Neuronal stem cell (in vitro differentiated cells): Measurements from ENCODE around the gene DIABLO.
A peak's percentile ranks its signal among the peaks of the same experiment; 100 is the strongest.

Source experiments
- DNase-seq: peaks from one replicate; pipeline ENCODE4 v3.0.0-alpha.2; 2013; ENCODE audit warnings: low spot score
- H2AFZ ChIP-seq: one replicate; pipeline ENCODE4 v1.6.1; 2013; ENCODE audit warnings: mild to moderate bottlenecking, low read length, inconsistent platforms
- H2AK5ac ChIP-seq: 2 replicates; pipeline ENCODE4 v1.6.1; 2013; ENCODE audit warnings: low read depth, mild to moderate bottlenecking, inconsistent platforms, low read length, moderate library complexity, mixed read lengths
- H2BK120ac ChIP-seq: 2 replicates; pipeline ENCODE4 v1.6.1; 2013; ENCODE audit warnings: low read depth, mild to moderate bottlenecking, inconsistent platforms, low read length, moderate library complexity, mixed read lengths
- H2BK12ac ChIP-seq: one replicate; pipeline ENCODE4 v1.6.1; 2013; ENCODE audit warnings: low read length, inconsistent platforms
- H2BK15ac ChIP-seq: 2 replicates; pipeline ENCODE4 v1.6.1; 2013; ENCODE audit warnings: mild to moderate bottlenecking, low read length, inconsistent platforms, mixed read lengths
- H2BK5ac ChIP-seq: one replicate; pipeline ENCODE4 v1.6.1; 2013; ENCODE audit warnings: inconsistent platforms, mild to moderate bottlenecking, low read length, moderate library complexity
- H3K14ac ChIP-seq: one replicate; pipeline ENCODE4 v1.6.1; 2013; ENCODE audit warnings: low read length, inconsistent platforms
- H3K18ac ChIP-seq: 2 replicates; pipeline ENCODE4 v1.6.1; 2013; ENCODE audit warnings: low read length, inconsistent platforms
- H3K23ac ChIP-seq: 2 replicates; pipeline ENCODE4 v1.6.1; 2013; ENCODE audit warnings: low read depth, mild to moderate bottlenecking, mixed read lengths, low read length, inconsistent platforms; ENCODE audit not compliant: poor library complexity
- H3K27ac ChIP-seq: replicated peaks from 3 replicates; pipeline ENCODE4 v1.5.1; 2013; ENCODE audit warnings: low read length, inconsistent platforms
- H3K27me3 ChIP-seq, 3 experiments: 2 replicates each; pipeline ENCODE4 v1.6.1; 2013; ENCODE audit warnings: low read length in 3 of 3, mild to moderate bottlenecking in 2 of 3, inconsistent platforms in 1 of 3, low read depth in 1 of 3, mixed read lengths in 1 of 3, moderate library complexity in 1 of 3; ENCODE audit not compliant: control insufficient read depth in 3 of 3, insufficient read depth in 3 of 3
- H3K36me3 ChIP-seq, 2 donors: replicated peaks in 1 of 2; 2 replicates each; pipeline ENCODE4 v1.6.1; 2013; ENCODE audit warnings: low read length in 2 of 2; ENCODE audit not compliant: control insufficient read depth in 2 of 2, insufficient read depth in 2 of 2
- H3K4ac ChIP-seq: 2 replicates; pipeline ENCODE4 v1.6.1; 2013; ENCODE audit warnings: inconsistent platforms, mild to moderate bottlenecking, low read length, moderate library complexity
- H3K4me1 ChIP-seq, 2 donors: 1 replicate in 1 of 2; 2 replicates in 1 of 2; pipeline ENCODE4 v1.6.1; 2013; ENCODE audit warnings: low read length in 2 of 2, low read depth in 1 of 2; ENCODE audit not compliant: control insufficient read depth in 2 of 2, insufficient read depth in 1 of 2
- H3K4me2 ChIP-seq: one replicate; pipeline ENCODE4 v1.6.1; 2013; ENCODE audit warnings: mild to moderate bottlenecking, low read length, inconsistent platforms; ENCODE audit not compliant: insufficient read depth, poor library complexity, severe bottlenecking
- H3K4me3 ChIP-seq, 2 donors: 2 replicates each; pipeline ENCODE4 v1.5.1; 2013; ENCODE audit warnings: low read length in 2 of 2, mild to moderate bottlenecking in 2 of 2, inconsistent platforms in 1 of 2, moderate library complexity in 1 of 2
- H3K79me1 ChIP-seq: one replicate; pipeline ENCODE4 v1.6.1; 2013; ENCODE audit warnings: low read depth, mild to moderate bottlenecking, inconsistent platforms, low read length, moderate library complexity
- H3K9ac ChIP-seq: one replicate; pipeline ENCODE4 v1.6.1; 2013; ENCODE audit warnings: mild to moderate bottlenecking, low read depth, low read length, inconsistent platforms; ENCODE audit not compliant: poor library complexity
- H3K9me3 ChIP-seq, 2 donors: replicated peaks in 1 of 2; 2 replicates each; pipeline versions ENCODE3 to v1.6.1; 2013; ENCODE audit warnings: low read length in 2 of 2, mild to moderate bottlenecking in 2 of 2, inconsistent platforms in 1 of 2, low read depth in 1 of 2, mixed read lengths in 1 of 2, moderate library complexity in 1 of 2; ENCODE audit not compliant: control insufficient read depth in 2 of 2, insufficient read depth in 1 of 2
- H4K8ac ChIP-seq: one replicate; pipeline ENCODE4 v1.6.1; 2013; ENCODE audit warnings: low read depth, mild to moderate bottlenecking, inconsistent platforms, low read length, moderate library complexity
- H4K91ac ChIP-seq: one replicate; pipeline ENCODE4 v1.6.1; 2013; ENCODE audit warnings: low read length, low read depth, mild to moderate bottlenecking, inconsistent platforms; ENCODE audit not compliant: poor library complexity
- WGBS, 2 donors: extraction: QIAGEN DNeasy Blood & Tissue Kit; methylation state at CpG; one replicate each; pipeline ENCODE4 v1.1.7; 2013; ENCODE audit warnings: missing lambda C conversion rate in 2 of 2, mixed read lengths in 1 of 2; ENCODE audit not compliant: insufficient read length in 2 of 2, insufficient replicate concordance in 1 of 2; ENCODE audit errors: extremely low coverage in 2 of 2; 5-methylcytosine and 5-hydroxymethylcytosine counted together

DIABLO gene

GRCh38 chr12:122202017-122202416 is 23.8 kb downstream of the DIABLO start:
- no peaks in the 10 kb centered on the region for H3K9me3 ChIP-seq
- H3K27me3 ChIP-seq, result peaks cover 5 to 59% (median 32%) of the 10 kb centered on the region in 3 experiments
- H2AK5ac ChIP-seq, result no peak overlapping the region
- H3K79me1 ChIP-seq, result no peaks in the 10 kb centered on the region
- H2BK120ac ChIP-seq, result no peak overlapping the region
- H3K27ac ChIP-seq, result no peak overlapping the region
- peaks cover 6 to 8% of the 10 kb centered on the region in 2 donors for H3K36me3 ChIP-seq
- no peak overlapping the region for H2BK5ac ChIP-seq
- no peak overlapping the region for H3K23ac ChIP-seq
- no peak overlapping the region for H3K4me2 ChIP-seq
- no peak overlapping the region for H3K18ac ChIP-seq
- H2BK12ac ChIP-seq, result no peak overlapping the region
- H4K91ac ChIP-seq, result no peak overlapping the region
- H2BK15ac ChIP-seq, result no peak overlapping the region
- no peak for DNase-seq
- H3K4me1 ChIP-seq, result peaks cover 0 to 5% of the 10 kb centered on the region in 2 donors
- H2AFZ ChIP-seq, result no peak overlapping the region
- H3K4me3 ChIP-seq, result no peak overlapping the region
- no peak overlapping the region for H3K9ac ChIP-seq
- H3K4ac ChIP-seq, result no peak overlapping the region
- no peak overlapping the region for H3K14ac ChIP-seq
- no peak overlapping the region for H4K8ac ChIP-seq
- WGBS, 2 donors, result no CpG with 5 or more reads among the region's 6 CpGs

- Histone ChIP-seq H2AK5ac (peak overlapping the region; percentile 19), H2BK120ac (no peak overlapping the region), H3K9ac (no peak overlapping the region), H2BK12ac (no peak overlapping the region), H3K79me1 (no peaks in the 10 kb centered on the region), H3K23ac (no peak overlapping the region), H3K18ac (no peak overlapping the region), H3K36me3 (peaks cover 1% of the 10 kb centered on the region in 2 donors), H3K9me3 (no peaks in the 10 kb centered on the region), H3K4me2 (no peak overlapping the region), H3K27ac (no peak overlapping the region), H2BK5ac (no peak overlapping the region), H3K27me3 (peaks cover 5 to 59% (median 32%) of the 10 kb centered on the region in 3 experiments), H2BK15ac (no peak overlapping the region), H2AFZ (no peak overlapping the region), H4K91ac (no peak overlapping the region), H3K4me3 (no peak overlapping the region), H3K4ac (no peak overlapping the region), H3K14ac (no peak overlapping the region), H3K4me1 (peaks cover 0 to 5% of the 10 kb centered on the region in 2 donors), H4K8ac (no peak overlapping the region)
- WGBS, 2 donors, result no CpG with 5 or more reads among the region's 5 CpGs
- no peak for DNase-seq
Measured at GRCh38 chr12:122201381-122201780, 24.5 kb downstream of the DIABLO start.

GRCh38 chr12:122200541-122201175 is 25.2 kb downstream of the DIABLO start:
- WGBS, 2 donors, result no CpG with 5 or more reads among the region's 24 CpGs
- Histone ChIP-seq H2AK5ac (peak overlapping the region; percentile 90), H3K27me3 (peaks cover 5 to 59% (median 32%) of the 10 kb centered on the region in 3 experiments), H3K18ac (peak overlapping the region; percentile 31), H2BK15ac (peak overlapping the region; percentile 1), H3K14ac (no peak overlapping the region), H2AFZ (no peak overlapping the region), H3K27ac (no peak overlapping the region), H4K91ac (no peak overlapping the region), H3K23ac (peak overlapping the region; percentile 55), H2BK5ac (peak overlapping the region; percentile 44), H2BK120ac (no peak overlapping the region), H3K9ac (no peak overlapping the region), H3K9me3 (no peaks in the 10 kb centered on the region), H2BK12ac (peak overlapping the region; percentile 84), H3K79me1 (no peaks in the 10 kb centered on the region), H3K4me1 (peaks cover 0 to 5% of the 10 kb centered on the region in 2 donors), H3K4me2 (no peak overlapping the region), H3K4me3 (no peak overlapping the region), H3K4ac (peak overlapping the region; percentile 37), H4K8ac (no peak overlapping the region), H3K36me3 (no peaks in the 10 kb centered on the region)
- no peak for DNase-seq

GRCh38 chr12:122199484-122200355 is 26.1 kb downstream of the DIABLO start:
- H2BK120ac ChIP-seq, result no peak overlapping the region
- no peak overlapping the region for H3K9ac ChIP-seq
- H3K23ac ChIP-seq, result peak overlapping the region; percentile 65
- no CpG with 5 or more reads among the region's 29 CpGs for WGBS, 2 donors
- H2AK5ac ChIP-seq, result no peak overlapping the region
- H3K79me1 ChIP-seq, result no peaks in the 10 kb centered on the region
- H3K4ac ChIP-seq, result peak overlapping the region; percentile 93
- no peak overlapping the region for H2AFZ ChIP-seq
- no peak overlapping the region for H4K91ac ChIP-seq
- H3K27me3 ChIP-seq, result peaks cover 5 to 51% (median 22%) of the 10 kb centered on the region in 3 experiments
- peak overlapping the region; percentile 13 for H3K18ac ChIP-seq
- H2BK5ac ChIP-seq, result no peak overlapping the region
- no peak overlapping the region for H3K4me3 ChIP-seq
- H3K27ac ChIP-seq, result no peak overlapping the region
- peaks cover 0 to 3% of the 10 kb centered on the region in 2 donors for H3K9me3 ChIP-seq
- no peaks in the 10 kb centered on the region for H3K4me1 ChIP-seq
- no peak overlapping the region for H2BK15ac ChIP-seq
- H3K36me3 ChIP-seq, result no peaks in the 10 kb centered on the region
- H2BK12ac ChIP-seq, result no peak overlapping the region
- no peak for DNase-seq
- peak overlapping the region; percentile 56 for H3K14ac ChIP-seq
- no peak overlapping the region for H4K8ac ChIP-seq
- H3K4me2 ChIP-seq, result no peak overlapping the region
